ENCODE data around the gene RND3.

The RND3 gene

DNA sequence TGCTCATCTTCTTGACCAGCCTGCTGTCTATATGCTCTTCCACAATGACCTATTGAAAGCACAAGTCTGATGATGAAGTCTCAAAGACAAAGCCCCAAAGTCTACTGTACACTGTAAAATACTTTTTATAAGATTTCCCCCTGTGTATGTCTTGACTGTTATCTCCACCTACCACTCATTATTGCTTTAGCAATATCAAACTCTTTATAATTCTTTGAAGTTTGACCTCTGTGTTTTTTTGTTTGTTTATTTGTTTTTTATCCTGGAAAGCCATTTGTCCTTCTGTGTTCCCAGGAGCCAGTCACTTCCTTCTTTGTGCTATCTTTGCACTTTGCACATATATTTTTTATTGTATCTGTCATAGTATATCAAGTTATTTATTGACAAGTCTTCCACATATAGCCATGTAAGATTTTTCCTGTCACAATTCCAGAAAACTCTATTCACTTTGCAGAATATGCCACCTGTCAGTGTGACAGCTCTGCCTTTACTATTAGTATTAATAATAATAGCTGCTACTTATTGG lies 66.3 kb downstream of the RND3 start:
- no peak overlapping the region for H3K27ac ChIP-seq
- no peak overlapping the region for H3K4me3 ChIP-seq

DNA sequence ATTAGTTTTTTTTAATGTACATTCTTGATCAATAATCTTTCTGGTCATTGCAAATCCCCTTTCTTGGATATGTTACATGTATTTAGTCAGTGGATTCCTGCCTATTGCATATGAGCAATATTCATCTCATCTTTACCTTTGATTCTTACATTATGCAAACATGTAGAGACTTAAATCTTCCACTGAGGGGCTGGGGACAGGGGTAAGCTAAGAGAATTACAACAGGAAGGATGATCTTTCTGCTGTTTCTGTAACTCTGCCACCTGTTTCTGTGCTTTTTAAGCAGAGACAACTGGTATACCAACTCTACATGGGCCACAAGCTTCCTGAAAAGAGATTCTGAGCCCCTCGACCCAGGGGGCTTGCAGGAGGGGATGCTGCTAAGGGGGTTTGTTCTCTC lies 68.6 kb downstream of the RND3 start:
- H3K27ac ChIP-seq = no peak overlapping the region
- H3K4me3 ChIP-seq = no peak overlapping the region

Data from skin epidermis (tissue), 12 donors.